Fibroblast of skin of scalp (primary cell): Measurements from ENCODE around the gene SFMBT1.

ENCODE experiments used
- DNase-seq: peaks from one replicate; pipeline ENCODE4 v3.0.0-alpha.2; 2013

Gene SFMBT1

DNA sequence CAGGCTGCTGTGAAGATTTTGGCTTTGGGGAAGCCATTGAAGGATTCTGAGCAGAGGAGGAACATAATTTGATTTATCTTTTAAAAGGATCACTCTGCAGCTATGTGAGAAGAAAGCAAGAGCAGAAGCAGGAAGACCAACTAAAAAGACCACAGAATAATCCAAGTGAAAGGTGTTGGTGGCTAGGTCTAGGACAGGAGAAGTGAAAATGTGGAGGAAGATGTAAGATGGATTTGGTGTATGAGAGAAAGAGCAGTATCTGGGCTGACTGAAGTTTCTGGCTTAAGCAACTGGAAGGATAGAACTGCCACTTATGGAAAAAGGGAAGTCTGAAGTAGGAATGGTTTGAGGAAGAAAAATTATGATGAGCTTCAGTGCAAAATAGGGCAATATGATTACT is 62.0 kb downstream of the SFMBT1 start:
- DNase-seq: no peak

DNA sequence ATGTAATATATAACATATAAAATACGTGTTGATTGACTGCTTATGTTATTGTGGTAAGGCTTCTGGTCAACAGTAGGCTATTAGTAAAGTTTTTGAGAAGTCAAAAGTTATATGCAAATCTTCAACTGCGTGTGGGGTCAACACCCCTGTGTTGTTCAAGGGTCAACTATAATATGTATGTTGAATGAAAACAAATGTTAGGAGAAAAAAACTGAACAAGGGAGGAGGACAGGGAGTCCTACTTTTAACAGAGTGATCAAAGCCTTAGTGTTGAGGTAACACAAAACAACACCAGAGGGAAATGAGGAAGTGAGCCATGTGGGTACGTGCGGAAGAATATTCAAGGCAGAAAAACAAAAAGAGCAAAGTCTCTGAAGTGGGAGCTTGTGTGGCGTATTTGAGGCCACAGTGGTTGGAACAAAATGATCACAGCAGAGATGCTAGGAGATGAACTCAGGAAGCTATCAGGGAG is 62.5 kb downstream of the SFMBT1 start:
- DNase-seq: no peak

DNA sequence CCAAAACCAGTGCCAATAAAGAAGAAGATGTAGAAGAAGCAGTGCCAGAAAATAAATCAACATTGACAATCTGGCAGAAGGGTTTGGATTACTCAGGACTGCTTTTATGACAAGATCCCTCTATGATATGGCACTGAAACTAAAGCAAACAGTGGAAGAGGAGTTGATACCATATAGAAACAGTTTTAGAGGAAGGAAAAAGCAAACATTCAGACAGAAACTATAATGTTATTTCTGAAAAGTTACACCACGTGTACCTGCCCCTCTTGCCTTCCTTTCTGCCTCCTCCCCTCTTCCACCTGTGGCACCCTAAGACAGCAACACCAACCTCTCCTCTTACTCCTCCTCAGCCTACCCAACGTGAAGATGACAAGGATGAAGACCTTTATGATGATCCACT is 63.0 kb downstream of the SFMBT1 start:
- no peak for DNase-seq

DNA sequence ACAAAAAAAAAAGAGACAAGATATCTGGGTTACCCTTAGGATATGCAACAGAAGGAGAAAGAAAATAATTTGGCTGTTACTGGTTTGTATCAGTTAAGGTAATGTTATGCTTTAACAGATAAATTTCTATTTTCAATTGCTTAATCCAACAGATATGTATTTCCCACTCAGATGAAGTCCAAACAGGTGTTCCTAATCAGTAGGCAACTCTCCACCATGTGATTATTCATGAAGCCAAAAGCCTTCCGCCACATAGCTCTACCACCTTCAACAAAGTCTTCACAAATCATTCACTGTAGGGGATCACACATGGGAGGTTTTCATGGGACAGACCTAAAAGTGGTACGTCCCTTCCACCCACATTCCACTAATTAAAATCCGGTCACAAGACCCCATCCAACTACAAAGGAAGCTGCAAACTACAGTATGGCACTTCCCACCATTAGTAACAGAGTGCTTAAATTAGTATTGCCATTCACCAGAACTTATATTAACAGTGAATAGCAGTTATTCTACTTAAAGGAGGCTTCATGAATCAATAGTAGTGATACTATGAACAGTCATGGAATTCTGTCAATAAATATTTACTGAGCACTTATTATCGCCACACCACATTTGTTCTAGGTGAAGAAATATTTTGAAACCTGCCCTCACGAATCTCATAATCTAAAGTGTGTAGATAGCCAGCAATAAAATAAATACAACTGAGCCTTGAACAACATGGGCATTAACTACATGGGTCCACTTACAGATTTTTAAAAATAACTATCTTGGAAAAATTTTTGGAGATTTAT is 66.5 kb downstream of the SFMBT1 start:
- no peak for DNase-seq

DNA sequence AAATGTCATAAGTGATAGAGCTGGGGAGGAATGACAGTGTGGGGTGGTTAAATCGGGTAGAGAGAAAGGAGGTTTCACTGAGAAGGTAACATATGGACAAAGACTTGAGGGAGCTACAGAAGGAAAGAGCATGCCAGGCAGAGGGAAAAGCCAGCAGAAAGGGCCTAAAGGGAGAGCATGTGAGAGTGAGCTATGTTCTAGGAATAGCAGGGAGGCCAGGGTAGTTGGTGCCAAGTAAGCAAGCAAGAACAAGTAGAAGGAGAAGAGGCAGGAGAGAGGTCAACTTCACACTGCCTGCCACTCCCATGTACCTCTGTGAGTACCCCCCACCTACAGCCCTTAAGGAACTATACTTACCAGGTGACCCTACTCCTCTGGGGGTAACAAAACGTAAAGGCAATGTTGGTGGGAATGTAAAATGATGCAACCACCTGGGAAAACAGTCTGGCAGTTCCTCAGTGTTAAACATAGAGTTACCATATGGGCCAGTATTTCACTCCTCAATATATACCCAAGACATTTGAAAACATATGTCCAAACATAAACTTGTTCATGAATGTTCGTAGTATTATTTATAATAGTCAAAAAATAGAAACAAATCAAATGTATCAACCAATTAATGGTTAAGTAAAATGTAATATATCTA is 67.6 kb downstream of the SFMBT1 start:
- DNase-seq: no peak

DNA sequence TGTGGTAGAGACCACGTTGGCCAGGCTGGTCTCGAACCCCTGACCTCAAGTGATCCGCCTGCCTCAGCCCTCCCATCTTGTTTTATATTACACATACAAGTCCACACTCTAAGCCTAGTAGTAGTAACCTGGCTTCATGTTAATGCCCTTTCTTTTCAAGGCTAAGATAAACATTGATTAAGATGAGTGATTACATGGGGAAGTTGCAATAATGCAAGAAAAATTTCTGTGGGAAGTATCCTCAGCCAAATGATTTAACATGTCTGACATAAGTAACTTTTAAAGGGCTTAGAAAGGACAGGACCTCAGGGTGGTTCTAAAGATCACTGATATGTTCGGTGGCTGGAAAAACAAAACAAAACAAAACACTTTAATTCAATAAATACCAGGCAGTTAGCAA is 72.1 kb downstream of the SFMBT1 start:
- no peak for DNase-seq

DNA sequence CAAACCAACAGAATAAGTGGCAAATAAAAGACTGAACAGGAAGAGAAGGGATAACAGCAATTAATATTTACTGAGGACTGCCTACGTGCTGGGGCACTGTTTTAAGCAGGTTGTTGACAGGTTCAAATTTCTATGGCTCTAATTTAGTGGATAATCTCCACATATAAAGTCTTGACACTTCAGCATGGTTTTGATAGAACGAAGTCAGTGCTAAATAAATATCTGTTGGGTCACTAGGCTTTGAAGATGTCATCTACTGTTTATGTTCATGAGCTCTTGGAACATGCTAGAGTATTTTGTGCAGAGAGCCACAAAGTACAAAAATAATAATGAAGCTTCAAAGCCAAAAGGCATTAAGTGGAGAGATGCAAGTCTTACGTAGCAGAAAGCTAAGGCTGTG is 74.0 kb downstream of the SFMBT1 start:
- no peak for DNase-seq

DNA sequence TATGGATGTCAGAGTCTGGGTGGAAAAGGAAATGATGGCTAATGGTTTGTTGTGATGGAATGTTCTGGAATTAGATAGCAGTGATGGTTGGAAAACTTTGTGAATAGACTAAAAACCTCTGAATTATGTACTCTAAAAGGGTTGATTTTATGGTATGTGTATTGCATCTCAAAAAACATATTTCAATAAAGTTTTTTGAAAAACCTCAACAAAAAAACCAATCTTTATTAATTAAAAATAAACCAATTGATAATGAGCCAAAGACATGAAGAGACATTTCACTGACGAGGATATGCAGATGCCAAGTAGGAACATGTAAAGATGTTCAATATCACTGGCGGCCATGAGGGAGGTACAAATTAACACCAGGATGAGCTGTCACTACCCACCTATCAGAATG is 78.5 kb downstream of the SFMBT1 start:
- no peak for DNase-seq

DNA sequence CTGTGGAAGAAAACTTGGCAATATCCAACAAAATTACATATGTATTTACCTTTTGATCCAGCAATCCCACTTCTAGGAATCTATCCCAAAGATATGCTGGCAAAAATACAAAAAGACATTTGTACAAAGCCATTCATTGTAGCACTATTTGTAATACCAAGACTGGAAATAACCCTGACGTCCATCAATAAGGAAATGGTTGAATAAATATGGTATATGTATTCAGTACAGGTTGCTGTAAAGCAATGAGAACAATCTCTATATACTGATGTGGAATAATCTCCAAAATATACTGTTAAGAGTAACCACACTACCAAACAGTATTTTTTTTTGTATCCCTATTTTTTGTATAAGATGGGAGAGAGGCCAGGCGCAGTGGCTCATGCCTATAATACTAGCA is 83.7 kb downstream of the SFMBT1 start:
- DNase-seq: no peak

DNA sequence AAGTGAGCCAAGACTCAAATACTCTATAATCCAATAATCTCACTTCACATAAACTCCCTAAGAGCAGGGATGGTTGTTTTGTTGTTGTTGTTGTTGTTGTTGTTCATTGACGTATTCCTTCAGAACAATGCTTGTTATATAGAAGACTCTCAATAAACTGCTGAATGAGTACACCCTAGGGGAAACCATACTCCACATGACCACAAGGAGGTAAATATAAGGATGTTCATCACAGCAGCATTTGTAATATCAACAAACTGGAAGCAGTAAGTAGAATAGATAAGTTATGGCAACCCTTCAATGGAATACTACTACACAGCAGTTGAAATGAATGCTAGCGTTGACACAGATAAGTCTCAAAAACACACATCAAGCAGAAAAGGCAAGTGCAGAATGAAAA is 86.1 kb downstream of the SFMBT1 start:
- DNase-seq: no peak

DNA sequence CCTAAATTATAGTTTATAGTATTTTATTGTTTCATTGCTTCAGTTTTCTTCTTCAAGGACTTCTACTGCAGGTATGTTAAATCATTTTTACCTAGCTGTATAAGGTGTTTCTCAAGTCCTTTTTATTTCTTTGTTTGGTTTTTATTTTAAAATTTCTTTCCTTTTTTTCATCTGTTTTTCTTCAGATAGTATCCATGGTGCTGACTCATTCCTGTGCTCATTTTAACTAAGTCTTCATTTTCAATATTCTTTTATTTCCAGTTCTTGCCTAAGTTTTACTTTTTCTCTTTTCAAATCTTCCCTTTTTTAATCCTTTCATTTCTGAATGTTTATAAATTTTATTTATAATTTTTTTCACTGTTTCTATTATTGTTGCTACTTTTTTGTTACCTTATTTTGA is 106.3 kb downstream of the SFMBT1 start:
- DNase-seq: no peak

DNA sequence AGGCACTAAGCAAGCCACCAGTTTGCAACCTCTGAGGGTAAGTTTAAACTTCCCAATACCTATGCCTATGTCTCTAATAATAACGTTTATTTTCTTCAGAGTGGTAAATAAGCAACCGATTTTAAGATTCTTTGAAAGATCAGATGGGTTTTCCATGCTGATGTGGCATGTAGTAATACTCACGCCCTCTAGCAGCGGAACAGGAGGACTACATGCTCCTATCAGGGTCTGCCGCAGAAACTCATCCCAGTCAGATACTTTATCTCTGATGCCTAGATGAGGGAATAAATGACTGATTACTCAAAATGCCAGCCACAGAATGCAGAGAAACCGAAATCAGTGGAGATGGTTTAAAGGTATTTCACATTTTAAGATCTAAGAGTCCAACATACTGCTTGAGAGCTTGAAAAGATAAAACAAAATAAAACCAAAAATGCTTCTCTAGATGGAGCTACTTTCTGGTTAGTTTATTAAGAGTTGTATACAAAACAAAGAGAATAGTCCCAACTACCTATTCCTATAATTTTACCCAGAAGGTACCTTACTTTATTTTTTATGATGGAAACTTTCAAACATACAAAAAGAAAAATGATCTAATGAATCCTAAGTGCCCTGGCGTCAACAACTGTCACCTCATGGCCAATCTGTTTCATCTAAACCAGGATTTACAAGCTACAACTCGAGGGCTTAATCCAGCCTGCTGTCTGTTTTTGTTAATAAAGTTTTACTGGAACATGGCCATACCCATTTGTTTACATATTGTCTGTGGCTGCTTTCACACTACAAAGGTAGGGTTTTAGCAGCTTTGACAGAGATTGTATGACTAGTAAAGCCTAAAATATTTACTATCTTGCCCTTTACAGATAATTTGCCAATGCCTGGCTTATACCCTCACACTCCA is 111.0 kb downstream of the SFMBT1 start:
- DNase-seq: peak; percentile 57

DNA sequence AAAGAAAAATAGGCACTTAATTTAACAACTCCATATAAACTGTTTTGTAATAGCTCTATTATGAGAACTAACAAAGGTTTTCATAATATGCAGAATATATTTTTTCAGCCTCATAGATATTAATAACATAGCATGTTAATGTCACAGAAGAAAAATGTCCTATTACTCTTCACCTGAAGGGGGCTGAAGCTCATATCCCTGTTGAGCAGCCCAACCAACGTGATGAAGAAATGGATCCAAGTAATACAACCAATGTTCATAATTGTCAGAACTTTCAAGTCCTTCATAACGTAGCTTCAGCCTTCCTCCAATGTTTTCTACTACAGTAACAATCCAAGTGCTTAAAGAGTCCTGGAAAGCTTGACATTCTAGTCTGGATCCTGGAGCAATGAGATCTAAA is 114.0 kb downstream of the SFMBT1 start:
- no peak for DNase-seq

DNA sequence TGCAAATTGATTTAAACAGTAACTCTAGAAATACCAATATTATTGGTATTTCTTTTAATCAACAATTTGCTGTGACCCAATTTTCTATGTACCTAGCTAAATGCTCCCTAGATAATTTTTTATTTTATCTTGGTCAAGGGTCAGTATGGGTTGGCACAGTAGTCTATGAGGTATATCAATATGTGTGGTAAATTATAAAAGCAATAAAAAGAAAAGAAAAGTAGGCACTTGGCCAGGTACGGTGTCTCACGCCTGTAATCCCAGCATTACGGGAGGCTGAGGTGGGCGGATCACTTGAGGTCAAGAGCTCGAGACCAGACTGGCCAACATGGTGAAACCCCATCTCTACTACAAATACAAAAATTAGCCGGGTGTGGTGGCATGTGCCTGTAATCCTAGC is 114.5 kb downstream of the SFMBT1 start:
- DNase-seq: no peak

DNA sequence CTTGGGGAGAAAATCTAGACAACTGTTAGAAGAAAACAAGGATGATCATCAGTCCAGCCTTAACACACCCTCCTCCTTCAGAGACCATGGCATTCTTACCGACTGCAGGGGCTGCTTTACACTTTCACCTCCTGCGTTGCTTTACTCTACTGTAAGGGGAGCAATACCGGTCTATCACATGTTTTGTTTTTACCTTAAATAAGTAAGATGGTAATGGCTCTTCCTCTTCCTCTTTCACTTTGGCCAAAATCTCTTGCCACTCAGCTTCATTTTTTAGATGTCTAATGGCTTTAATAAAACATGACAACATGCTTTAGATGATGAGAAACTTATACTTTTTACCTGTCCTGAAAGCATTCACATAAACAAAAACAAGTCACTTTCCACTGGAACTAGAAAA is 115.1 kb downstream of the SFMBT1 start:
- DNase-seq: no peak

DNA sequence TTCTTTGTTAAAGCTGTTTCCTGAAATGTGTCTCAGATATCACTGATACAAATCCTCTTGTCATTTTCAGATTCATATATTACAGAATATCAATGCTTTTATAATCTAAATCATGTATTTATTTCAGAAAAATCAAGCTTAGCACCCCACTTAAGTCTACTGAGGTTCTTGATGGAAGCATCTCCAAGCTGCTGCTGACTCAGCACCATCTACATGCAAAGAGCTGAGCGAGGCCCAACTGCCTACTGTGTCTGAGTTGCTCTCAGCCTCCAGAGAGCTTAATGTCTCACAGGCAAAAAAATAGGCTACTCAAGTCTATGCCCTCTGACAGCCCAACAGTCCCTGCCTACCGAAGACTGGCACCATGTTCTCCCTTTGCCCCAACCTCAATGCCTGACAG is 119.3 kb downstream of the SFMBT1 start:
- no peak for DNase-seq

DNA sequence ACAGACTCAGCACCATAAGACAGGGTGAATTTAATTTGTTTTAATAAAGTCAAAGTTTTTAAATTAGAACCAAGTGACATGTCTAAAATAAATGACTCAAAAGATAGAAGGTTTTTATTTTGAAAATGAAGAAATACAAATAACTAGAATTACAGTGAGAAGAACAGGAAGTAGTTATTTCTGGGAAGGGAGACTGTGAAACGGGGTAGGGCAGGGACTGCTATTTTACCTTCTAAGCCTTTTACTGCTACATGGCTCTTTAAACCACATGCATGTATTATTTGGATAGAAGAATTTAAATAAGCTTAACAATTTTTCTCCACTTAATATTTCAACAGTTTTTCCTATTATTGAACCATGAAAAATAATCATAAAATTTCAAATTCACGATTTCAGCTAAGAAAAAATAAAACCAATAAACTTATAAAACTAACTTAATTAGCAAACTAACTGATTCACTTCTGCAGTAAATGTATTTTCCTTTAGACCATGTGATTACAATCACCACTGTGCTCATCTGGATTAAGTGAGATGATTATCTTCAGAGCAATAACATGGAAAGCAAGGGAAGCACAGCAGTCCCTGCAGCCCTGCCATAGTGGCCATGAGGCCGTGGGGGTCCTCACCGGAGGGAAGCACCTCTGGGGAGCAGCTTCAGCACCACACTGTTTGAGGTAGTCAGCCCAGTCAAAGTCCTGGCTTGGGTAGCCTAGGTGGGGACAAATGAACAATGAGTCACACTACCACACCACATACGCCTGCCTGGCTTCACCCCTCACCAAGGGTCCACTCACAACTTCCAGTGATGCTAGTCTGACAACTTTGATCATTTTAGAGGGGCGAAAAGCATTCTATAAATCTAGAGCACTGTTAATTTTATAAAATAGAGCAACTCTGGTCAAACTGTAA is 120.2 kb downstream of the SFMBT1 start:
- DNase-seq: no peak

DNA sequence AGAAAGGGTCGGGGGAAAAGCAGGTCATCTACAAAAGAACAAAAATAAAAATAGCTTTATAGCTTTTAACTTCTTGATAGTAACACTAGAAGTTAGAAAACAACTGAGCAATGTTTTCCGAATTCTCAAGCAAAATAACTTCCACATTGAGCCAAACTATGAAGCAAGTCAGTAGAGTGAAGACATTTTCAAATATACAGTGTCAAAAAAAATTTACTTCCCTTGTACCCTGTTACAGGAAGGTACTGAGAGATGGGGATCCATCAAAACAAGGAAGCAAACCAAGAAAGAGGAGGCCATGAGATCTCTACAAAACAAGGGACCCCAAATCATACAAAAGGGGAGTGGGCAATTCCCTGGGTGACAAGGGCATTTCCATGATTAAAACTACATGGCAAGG is 121.9 kb downstream of the SFMBT1 start:
- DNase-seq: no peak

DNA sequence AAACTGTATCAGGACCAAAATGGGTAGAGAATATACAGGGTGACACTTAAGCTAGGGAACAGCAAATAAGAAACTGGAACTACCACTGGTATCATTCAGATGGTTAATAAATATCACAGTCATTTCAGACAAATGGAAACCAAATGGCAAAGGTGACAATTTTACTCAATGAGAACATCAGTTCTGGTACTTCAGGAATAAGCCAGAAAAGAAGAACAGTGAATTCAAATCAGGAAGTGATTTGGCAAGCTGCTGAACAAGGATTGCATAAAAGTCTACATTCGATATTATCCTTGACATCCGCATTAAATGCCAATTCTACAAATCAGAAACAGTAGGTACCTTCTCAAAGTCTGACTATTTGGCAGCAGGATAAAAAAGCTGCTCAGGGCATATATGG is 125.0 kb downstream of the SFMBT1 start:
- no peak for DNase-seq

DNA sequence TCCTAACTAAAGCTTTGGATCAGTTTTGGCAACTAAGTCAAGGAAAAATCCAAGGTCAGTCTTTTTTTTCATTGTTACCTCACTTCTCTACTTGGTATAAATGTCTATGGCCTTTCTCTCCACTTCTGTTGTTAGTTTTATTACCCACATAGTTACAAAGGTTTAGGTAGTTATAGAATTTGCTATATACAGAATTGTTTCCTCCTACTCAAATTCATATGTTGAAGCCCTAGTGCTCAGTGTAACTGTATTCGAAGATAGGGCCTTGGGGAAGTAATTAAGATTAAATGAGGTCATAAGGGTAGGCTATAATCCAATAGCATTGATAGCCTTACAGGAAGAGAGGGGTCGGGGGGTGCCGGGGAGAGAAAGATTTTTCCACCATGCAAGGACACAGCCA is 128.8 kb downstream of the SFMBT1 start:
- DNase-seq: no peak

DNA sequence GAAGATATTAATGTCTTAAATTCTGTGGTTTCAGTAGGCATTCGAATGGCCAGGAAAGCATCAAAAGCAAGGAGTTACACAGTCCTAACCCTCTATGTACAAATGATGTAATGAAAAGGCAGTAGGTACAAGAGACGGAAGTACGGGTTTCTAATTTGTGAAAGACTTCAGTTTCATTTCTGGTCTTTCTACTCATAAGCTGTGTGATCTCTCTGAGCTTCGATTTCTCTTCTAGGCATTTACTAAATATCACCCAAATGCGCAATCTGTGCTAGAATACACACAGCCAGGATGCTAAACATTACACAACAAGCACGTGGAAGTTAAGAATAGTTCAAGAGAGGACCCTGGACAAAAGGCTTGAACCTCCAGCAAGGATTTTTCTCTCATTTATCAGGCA is 130.6 kb downstream of the SFMBT1 start:
- DNase-seq: no peak
